HT1080 (cell line): Measurements from ENCODE around the gene SLC35D2. TPM values are rescaled to one million over a fixed set of nuclear protein-coding genes. Genes with fewer than 3 reads are reported as not detected.
"Not testable (repeated sequence)": the region's sequence is repeated elsewhere in the genome, so short reads cannot be mapped to it uniquely, and the experiment has no call there.

ENCODE experiments used
- DNase-seq: peaks from one replicate; pipeline ENCODE4 v3.0.0-alpha.2; 2015; ENCODE audit warnings: low read depth
- total RNA-seq: library from RNA; depleted of rRNA; stranded (reverse); fragments of >200 nt; shearing (Covaris generic); gene quantifications from 2 replicates; pipeline ENCODE4 v1.2.3, GENCODE V29; 2014; rRNA removed

Gene SLC35D2
- total RNA-seq, 1 experiment from 2014 or later: 35.0 TPM

DNA sequence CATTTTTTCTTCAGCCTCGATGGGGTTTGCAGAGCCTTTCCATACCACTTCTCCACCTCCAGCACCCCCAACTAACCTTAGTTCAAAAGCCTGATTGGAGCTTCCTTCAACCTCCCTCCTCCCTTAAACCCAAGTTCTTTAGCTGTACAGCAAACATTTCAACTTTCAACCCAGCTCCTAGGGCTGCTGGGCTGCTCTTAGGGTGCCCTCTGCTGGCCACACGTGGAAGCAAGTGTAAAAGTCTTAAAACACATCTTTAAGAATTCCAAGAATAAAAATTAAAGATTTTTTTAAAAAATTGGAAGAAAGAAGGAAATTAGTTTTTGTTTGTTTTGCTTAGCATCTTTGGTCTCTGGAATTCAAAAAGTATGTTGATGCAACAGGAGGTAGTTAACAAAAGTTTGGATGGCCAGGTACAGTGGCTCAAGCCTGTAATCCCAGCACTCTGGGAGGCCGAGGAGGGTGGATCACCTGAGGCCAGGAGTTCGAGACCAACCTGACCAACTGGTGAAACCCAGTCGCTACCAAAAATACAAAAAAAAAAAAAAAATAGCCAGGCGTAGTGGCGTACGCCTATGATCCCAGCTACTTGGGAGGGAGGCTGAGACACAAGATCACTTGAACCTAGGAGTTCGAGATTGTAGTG is 66.1 kb downstream of the SLC35D2 start:
- peak; percentile 51 for DNase-seq

DNA sequence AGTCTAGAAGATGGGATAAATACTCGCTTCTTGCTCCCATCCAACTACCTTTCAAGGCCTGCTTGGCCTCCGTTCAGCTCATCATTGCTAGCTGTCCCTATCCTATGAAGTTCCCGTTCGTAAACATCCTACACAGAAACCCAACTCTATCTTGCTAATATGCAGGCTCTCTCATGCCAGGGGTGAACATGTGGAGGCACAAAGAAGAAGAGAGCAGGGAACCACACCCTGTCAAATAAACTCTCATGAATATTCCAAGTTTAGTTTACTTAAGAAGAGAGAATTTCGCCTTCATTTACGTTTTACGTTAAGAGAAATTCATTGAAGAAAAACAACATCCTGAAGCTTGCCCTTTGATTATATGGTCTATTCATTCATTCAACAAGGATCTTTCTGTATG is 73.7 kb downstream of the SLC35D2 start:
- no peak for DNase-seq

DNA sequence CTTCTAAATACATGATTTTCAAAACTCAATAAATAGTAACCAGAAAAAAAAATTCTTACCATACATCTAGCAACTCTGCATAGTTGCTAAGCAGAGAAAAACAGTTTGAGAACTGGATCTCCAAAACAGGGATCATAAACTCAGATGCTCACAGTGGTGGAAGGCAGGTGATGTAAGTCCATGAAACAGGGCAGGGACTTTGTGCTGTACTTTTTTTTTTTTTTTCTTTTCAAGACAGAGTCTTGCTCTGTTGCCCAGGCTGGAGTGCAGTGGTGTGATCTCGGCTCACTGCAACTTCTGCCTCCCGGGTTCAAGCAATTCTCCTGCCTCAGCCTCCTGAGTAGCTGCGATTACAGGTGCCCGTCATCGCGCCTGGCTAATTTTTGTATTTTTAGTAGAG is 76.6 kb downstream of the SLC35D2 start:
- DNase-seq: not testable (repeated sequence)

DNA sequence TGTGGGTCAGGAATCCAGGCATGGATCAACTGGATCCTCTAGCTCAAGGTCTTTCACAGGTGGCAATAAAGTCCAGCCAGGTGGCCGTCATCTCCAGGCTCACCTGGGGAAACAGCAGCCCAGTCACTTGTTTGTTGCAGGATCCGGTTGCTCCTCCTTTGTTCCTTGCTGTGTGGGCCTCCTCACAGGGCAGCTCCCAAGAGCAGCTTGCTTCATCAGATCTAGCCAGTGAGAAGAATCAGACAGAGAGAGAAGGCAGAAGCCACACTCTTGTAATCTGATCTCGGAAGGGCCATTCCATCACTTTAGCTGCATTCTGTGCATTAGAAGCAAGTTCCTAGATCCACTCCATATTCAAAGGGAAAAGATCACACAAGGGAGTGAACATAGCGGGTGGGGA is 78.3 kb downstream of the SLC35D2 start:
- DNase-seq: no peak

DNA sequence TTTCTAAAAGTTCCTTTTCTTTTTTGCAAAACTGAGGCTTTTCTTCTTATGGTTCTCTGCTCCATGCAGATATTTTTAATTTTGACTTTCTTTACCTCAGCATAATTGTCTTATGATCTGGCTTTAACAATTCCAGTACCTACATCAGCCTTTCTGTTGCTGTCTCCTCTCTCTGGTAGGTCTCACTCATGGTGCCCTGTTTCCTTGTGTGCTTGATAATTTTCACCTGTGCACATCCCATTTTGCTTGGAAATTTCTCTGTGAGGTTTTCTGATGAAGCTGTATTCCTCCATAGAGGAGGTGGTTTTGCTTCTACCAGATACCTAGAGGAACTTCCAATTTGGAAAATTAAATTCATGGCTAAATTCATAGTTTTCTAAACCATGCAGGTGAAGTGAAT is 79.3 kb downstream of the SLC35D2 start:
- DNase-seq: no peak

DNA sequence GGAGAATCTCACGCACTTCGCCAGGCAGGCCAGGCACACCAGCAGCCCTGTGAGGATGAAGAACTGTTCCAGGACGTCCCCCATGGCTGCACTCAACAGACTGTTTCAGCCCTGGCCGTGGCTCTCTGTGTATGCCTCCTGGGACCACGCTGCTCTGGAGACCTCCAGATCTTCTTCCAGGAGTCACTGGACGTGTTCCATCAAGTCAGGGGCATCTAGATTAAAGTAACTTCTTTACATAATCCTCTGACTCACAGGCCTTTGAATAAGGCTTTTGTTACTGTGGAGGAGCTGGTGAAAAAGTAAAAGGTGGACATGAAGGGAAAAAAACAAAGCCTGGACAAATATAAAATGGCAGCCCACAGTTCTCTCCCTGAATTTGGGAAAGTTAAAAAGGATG is 81.5 kb downstream of the SLC35D2 start, which contains the start of gene HSD17B3:
Gene HSD17B3 (minus strand): TSS at position 156 of the 400 bp plus-strand sequence. CDS start 72 bp downstream, at position 84.
- DNase-seq: peak; percentile 62

DNA sequence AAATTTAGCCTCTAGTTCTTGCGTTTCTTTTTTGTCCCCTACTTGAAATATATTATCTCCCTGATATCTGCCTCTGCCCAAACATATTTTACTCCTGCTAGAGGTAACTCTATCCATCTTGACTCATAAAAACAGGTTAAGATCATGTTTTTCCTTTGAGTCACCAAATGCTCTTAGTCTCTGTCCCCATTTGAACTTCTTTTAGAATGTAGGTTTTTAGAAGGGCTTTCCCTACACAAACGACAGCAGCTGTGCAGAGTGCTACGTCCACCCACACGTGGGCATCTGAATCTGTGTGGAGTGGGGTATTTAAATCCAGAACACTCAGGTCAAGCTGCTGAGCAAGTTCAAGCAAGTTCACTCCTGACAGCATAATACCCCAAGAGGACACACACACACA is 83.7 kb downstream of the SLC35D2 start:
- DNase-seq: peak; percentile 70

DNA sequence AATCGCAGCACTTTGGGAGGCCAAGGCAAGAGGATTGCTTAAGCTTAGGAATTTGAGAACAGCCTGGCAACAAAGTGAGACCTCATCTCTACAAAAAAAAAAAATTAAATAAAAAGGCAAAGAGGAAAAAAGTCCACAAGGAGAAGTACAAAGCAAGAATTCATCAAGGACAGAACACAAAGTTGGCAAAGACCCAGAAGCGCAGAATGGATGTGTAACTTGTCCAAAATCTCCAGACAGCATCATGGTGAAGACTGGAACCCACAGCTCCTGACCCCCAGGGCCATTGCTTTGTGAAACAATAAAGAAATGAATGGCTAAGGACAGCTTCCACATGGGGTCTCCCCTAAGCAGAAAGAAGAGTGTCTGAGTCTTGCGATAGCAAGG is 89.4 kb downstream of the SLC35D2 start:
- no peak for DNase-seq

DNA sequence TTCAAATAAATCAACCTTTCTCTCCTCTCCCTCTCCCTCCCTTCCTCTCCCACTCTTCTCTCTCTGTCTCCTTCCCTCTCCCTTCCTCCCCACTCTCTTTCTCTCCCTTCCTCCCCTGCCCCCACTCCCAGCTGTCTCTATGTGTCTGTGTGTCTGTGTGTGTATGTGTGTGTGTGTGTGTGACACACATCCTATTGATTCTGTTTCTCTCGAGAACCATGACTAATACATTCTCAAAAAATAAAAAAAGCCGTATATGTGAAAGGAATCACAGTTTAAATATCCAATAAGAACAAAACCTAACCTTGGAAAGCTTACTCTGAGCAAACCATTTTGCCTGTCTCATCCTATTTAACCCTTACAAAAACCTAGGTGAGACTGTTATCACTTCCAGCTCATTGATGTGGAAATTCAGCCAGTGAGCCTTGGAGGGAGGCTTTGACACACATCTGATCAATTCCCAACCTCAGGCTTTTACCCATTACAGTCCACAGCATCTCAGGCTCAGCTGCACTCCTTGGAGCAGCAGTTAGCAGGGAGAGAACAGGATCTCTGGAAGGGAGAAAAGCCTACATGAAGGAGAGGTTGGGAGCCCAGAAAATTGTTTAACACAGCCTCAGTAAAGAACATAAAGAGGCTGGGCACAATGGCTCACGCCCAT is 89.9 kb downstream of the SLC35D2 start:
- DNase-seq: peak; percentile 78

DNA sequence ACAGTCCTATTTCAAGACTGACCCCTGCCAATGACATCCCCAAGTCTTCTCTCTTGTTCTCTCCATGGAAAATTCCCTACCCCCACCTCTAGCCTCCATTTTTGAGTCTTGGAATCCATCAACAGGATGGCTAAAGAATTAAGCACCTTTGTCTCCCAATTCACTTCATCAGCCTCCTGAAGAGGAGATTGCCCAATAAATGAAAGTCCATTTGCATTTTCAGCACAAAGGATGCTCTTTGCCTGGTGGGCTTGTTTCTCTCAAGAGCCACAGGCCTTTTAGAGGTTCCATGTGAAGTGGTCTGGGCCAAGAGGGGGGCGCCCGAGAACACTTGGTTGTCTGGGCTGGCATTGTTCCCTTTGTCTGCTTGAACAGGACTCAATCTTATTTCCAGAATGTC is 94.1 kb downstream of the SLC35D2 start:
- no peak for DNase-seq

DNA sequence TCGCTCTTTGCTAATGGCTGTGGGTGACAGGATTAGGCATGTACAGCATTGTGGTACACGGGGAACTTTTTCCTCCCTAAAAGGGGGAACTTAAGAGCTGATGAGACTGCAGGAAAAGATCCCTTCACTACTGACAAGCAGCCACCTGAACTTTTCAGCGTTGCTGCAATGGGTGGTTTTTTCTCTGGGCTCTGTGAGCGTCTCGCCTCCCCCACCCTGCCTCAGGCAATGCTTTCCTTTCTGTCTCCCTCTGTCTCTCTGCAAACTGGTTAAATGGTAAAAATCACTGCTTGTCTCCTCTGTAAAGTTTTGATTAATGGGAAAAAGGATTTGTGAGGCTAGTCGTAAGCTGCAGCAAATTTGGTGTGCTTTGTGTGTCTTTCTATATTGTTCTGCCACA is 101.9 kb downstream of the SLC35D2 start:
- no peak for DNase-seq

DNA sequence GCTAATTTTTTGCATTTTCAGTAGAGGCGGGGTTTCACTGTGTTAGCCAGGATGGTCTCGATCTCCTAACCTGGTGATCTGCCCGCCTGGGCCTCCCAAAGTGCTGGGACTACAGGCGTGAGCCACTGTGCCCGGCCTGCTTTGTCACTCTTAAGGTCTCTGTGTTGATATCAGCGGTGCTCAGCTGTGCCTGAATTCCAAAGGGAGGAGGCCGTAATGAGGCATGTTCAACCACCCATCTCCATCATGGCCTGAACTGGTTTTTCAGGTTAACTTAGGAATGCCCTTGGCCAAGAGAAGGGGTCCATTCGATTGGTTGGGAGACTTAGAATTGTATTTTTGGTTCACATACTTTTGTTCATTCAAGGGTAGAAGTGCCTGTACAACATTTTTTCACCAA is 103.6 kb downstream of the SLC35D2 start:
- no peak for DNase-seq

DNA sequence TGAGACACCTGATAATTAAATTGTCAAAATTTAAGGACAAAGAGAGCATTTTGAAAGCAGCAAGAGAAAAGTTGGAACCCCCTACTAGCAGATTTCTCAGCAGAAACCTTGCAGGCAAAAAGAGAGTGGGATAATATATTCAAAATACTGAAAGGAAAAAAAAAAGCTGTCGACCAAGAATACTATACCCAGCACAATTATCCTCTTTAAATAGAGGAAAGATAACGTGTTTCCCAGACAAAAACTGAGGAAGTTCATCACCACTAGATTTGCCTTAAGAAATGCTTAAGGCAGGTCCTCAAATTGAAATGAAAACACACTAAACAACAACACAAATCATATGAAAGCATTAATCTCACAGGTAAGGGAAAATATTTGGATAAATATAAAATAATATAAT is 108.6 kb downstream of the SLC35D2 start:
- DNase-seq: no peak

Other genes with a start within 250 kb of the SLC35D2 start
- 0.37 TPM in 1 of 2 replicates, not detected in the other for gene HSD17B3, start 81.5 kb downstream of the SLC35D2 start, total RNA-seq
- 21.2 and 21.6 TPM in 2 replicates for gene ZNF367, start 34.7 kb upstream of the SLC35D2 start, total RNA-seq
- 4.3 and 4.6 TPM in 2 replicates for gene HABP4, start 66.5 kb upstream of the SLC35D2 start, total RNA-seq
- gene CDC14B, start 236.1 kb upstream of the SLC35D2 start, total RNA-seq: 5.2 and 8.2 TPM in 2 replicates